ENCODE data around the gene MNT.

Gene MNT

GRCh38 chr17:2418572-2418971 lies 17.7 kb upstream of the MNT start:
- H3K27ac ChIP-seq, result peak overlapping the region in 3 of 21 experiments; percentile 2 to 28 (median 22)
- no peak overlapping the region for H3K4me3 ChIP-seq

GRCh38 chr17:2416010-2416734 lies 15.3 kb upstream of the MNT start:
- Histone ChIP-seq H3K4me3 (no peak overlapping the region), H3K27ac (peak overlapping the region in 8 of 21 experiments; percentile 10 to 61 (median 27))

GRCh38 chr17:2415081-2415480 lies 14.2 kb upstream of the MNT start:
- no peak overlapping the region for H3K4me3 ChIP-seq
- no peak overlapping the region for H3K27ac ChIP-seq

- Histone ChIP-seq H3K27ac (no peak overlapping the region), H3K4me3 (no peak overlapping the region)
Measured at GRCh38 chr17:2414446-2415064, 13.7 kb upstream of the MNT start.

GRCh38 chr17:2412561-2413021 lies 11.7 kb upstream of the MNT start:
- no peak overlapping the region for H3K4me3 ChIP-seq
- peak overlapping the region in 12 of 21 experiments; percentile 37 to 77 (median 59) for H3K27ac ChIP-seq

GRCh38 chr17:2410951-2411350 lies 10.1 kb upstream of the MNT start:
- H3K27ac ChIP-seq, result no peak overlapping the region
- H3K4me3 ChIP-seq, result no peak overlapping the region

GRCh38 chr17:2406903-2407790 lies 6.3 kb upstream of the MNT start:
- H3K27ac ChIP-seq, result peak overlapping the region in 20 of 21 experiments; percentile 58 to 99 (median 88)
- H3K4me3 ChIP-seq, result no peak overlapping the region

- H3K27ac ChIP-seq, result peak overlapping the region in 20 of 21 experiments; percentile 58 to 99 (median 88)
- H3K4me3 ChIP-seq, result no peak overlapping the region
Measured at GRCh38 chr17:2406271-2406902, 5.5 kb upstream of the MNT start.

GRCh38 chr17:2405247-2405926 lies 4.5 kb upstream of the MNT start:
- H3K27ac ChIP-seq, result peak overlapping the region in 20 of 21 experiments; percentile 56 to 99 (median 88)

GRCh38 chr17:2403044-2403443 lies 2.2 kb upstream of the MNT start:
- H3K27ac ChIP-seq, result peak overlapping the region in 11 of 21 experiments; percentile 84 to 100 (median 98)
- no peak overlapping the region for H3K4me3 ChIP-seq

More at GRCh38 chr17:2405247-2405926, 4.5 kb upstream of the MNT start:
- H3K4me3 ChIP-seq, result no peak overlapping the region

GRCh38 chr17:2402544-2402943 lies 1.7 kb upstream of the MNT start:
- peak overlapping the region; percentile 78 to 98 (median 88) for H3K4me3 ChIP-seq
- peak overlapping the region; percentile 40 to 100 (median 97) for H3K27ac ChIP-seq

GRCh38 chr17:2401426-2402221 lies 764 bp upstream of the MNT start:
- peak overlapping the region; percentile 77 to 100 (median 97) for H3K27ac ChIP-seq

GRCh38 chr17:2400474-2400866 lies 390 bp downstream of the MNT start:
- H3K4me3 ChIP-seq, result peak overlapping the region; percentile 78 to 98 (median 88)
- H3K27ac ChIP-seq, result peak overlapping the region; percentile 84 to 100 (median 97)

More at GRCh38 chr17:2401426-2402221, 764 bp upstream of the MNT start:
- H3K4me3 ChIP-seq, result peak overlapping the region; percentile 78 to 98 (median 88)

- H3K4me3 ChIP-seq, result peak overlapping the region; percentile 78 to 98 (median 88)
- peak overlapping the region; percentile 84 to 100 (median 97) for H3K27ac ChIP-seq
Measured at GRCh38 chr17:2399572-2400473, 1.0 kb downstream of the MNT start.

- H3K27ac ChIP-seq, result peak overlapping the region; percentile 84 to 100 (median 97)
- peak overlapping the region; percentile 78 to 98 (median 88) for H3K4me3 ChIP-seq
Measured at GRCh38 chr17:2398655-2399571, 1.9 kb downstream of the MNT start.

- Histone ChIP-seq H3K27ac (peak overlapping the region in 17 of 21 experiments; percentile 80 to 100 (median 98)), H3K4me3 (peak overlapping the region in 4 of 7 experiments; percentile 78 to 98 (median 86))
Measured at GRCh38 chr17:2398182-2398581, 2.7 kb downstream of the MNT start.
